ENCODE data around the gene THEM5.

- no peak for TF ChIP-seq EZH2 (IDR thresholded peaks at IDR 0.05; ENCODE audit: insufficient read depth, poor library complexity, severe bottlenecking)
- no peak for TF ChIP-seq EZH2phosphoT487 (IDR thresholded peaks at IDR 0.05; ENCODE audit: insufficient read depth, low read depth)
Measured at GRCh38 chr1:151860504-151861187, 7.1 kb upstream of the THEM5 start.
